Subcutaneous adipose tissue (tissue), 4 donors: ENCODE measurements around the gene SGPL1. TPM values are rescaled to one million over a fixed set of nuclear protein-coding genes. Genes with fewer than 3 reads are reported as not detected.

Experiments
- total RNA-seq, 4 donors: library from RNA; depleted of rRNA; stranded (reverse); fragments of >200 nt; gene quantifications; one replicate each; pipeline ENCODE4 v1.1.0, GENCODE V29; 2016
- TF ChIP-seq, protein P1 (sequence below): fragments of 450-650 bp; IDR thresholded peaks from one replicate; pipeline ENCODE4 v1.5.1; 2016; ENCODE audit warnings: low read depth, mild to moderate bottlenecking, control low read depth, antibody characterized with exemption, moderate library complexity

Gene SGPL1
- total RNA-seq, 4 donors from 2014 or later = 25.9 to 52.6 (median 42.0) TPM

DNA sequence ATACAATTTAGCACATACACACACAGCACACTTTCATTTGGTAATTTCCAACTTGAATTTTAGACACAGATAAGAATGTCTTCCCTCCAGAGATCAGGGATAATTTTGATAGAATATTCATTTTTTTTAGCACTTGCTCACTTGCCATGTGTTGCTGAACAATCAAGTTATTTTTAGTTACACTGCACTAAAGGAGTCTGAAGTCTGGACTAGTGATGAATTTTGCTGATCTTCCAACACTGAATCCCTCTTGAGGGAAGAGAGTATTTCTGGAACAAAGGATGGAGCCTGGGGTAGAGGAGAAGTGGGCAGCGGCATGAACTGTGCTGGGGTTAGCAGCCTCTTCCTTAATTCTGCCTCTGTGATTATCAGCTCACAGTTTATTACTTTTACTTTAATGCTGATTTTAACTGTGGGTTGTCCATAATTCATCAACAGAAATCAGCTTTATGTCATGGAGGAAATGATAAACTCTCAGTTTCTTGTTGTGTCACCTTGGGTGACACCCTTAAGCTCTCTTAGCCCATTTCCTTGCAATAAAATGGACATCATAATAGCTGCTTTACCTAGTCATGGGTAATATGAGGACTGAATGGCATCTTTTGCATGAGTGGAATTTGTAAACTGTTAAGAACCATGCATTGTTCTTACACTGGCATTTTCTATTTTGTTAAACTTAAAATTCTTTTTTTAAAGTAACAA is 32.1 kb downstream of the SGPL1 start:
- TF ChIP-seq, protein P1, sequence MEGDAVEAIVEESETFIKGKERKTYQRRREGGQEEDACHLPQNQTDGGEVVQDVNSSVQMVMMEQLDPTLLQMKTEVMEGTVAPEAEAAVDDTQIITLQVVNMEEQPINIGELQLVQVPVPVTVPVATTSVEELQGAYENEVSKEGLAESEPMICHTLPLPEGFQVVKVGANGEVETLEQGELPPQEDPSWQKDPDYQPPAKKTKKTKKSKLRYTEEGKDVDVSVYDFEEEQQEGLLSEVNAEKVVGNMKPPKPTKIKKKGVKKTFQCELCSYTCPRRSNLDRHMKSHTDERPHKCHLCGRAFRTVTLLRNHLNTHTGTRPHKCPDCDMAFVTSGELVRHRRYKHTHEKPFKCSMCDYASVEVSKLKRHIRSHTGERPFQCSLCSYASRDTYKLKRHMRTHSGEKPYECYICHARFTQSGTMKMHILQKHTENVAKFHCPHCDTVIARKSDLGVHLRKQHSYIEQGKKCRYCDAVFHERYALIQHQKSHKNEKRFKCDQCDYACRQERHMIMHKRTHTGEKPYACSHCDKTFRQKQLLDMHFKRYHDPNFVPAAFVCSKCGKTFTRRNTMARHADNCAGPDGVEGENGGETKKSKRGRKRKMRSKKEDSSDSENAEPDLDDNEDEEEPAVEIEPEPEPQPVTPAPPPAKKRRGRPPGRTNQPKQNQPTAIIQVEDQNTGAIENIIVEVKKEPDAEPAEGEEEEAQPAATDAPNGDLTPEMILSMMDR = no peak

DNA sequence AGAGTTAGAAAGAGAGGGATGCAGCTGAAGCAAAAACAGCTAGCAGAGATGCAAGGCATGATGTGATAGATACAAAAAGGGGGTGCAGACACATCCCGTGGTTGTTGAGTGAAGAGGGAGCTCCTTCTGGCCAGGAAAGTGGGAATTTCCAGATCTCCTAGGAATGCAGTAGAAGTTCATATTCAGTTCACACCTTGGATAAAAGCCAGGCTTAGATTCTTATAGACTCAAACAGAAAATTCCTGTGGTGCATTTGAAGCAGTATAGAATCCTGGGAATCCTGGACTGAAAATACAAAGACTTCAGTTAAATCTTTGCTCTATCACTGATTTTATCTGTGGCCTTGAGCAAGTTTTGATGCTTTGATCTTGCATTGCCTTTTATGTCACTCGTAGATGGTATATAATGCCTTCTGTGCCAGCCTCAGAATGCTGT is 33.9 kb downstream of the SGPL1 start:
- TF ChIP-seq, protein P1 = no peak

DNA sequence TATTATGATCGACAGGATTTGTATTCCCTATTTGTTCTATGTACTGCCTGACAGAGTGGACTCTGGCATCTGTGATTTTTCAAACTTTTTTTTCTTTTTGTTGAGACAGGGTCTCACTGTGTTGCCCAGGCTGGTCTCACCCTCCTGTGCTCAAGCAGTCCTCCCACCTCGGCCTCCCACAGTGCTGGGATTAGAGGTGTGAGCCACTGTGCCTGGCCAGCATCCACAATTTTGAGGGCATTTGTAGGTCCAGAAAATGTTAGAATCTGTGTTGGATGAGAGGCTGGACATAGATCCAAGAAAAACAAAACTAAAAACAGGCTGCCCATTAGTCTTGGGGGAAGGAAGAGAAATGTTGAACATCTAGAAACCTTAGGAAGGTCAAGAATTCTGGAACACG is 34.3 kb downstream of the SGPL1 start:
- TF ChIP-seq, protein P1 = no peak

DNA sequence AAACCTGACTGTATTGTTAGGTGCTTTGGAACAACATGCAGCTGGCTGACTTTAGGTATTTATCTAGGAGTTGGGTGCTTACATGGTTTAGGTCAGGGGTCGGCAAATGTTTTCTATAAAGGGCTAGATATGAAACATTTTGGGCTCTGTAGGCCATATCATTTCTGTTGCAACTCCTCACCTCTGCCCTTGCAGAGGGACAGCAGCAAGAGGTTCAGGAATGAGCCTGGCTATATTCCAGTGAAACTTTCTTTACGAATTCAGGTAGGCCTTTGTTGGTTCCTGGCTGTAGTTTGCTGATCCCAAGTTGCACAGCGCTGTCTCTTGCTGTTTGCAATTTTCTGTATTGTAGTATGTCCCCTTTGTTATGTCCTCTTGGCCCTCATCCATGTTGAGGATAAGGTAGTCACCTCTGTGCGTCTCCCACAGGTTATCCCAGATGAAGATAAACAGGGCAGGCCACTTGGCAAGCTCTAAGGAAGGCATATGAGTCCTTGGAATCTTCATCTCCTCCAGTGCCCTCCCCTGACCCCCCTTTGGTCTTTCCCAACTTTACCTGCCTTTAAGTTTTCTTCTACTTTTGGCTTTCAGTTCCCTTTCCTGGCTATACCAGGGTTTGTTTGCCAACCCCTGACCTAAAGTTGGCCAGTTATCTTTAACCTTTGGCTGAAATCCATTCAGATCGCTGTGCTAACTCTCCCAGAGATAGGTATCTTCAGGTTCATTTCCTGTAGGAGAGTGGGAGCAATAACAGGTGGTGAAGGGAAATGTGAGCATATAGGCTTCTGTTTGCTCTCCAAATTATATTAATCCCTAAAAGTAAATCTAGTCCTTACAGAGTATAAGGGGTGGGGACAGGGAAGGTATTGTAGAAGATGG is 36.1 kb downstream of the SGPL1 start:
- TF ChIP-seq, protein P1 = no peak

DNA sequence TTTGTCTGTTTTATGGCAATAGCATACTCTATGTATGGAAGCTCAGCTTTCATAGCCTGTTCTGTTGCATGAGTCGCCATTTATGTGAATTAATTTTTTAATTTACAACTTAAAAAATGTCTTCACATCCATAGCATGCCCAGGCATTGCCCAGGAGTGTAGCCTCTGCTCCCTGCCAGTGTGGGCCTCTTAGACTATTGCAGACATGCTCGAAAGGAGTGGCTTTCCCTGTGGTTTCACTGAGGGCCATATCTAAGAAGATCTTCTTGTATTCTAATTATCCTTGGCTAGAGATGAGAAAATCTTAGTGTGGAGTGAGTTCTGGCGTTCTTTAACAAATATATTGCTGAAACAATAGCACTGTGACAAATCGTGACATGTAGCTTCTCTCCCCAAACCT is 37.3 kb downstream of the SGPL1 start:
- TF ChIP-seq, protein P1 = no peak

DNA sequence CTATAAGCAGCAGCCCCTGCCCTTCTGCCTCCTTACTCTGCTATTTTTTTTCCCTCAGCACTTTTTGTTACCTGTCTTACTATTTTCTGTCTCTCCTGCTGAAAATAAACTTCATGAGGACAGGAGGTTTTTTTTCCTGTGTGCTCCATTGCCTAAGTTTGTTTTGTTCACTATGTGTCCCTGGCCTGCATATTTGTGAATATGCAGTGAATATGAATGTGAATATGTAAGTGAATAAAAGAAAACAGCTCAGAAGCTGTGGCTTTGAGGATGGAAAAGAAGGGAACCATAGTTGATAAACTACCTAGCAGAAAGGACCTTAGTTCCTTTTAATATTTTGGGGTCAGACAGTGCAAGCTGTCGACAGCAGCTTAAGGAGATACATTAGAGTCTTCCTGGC is 37.7 kb downstream of the SGPL1 start:
- TF ChIP-seq, protein P1 = no peak

DNA sequence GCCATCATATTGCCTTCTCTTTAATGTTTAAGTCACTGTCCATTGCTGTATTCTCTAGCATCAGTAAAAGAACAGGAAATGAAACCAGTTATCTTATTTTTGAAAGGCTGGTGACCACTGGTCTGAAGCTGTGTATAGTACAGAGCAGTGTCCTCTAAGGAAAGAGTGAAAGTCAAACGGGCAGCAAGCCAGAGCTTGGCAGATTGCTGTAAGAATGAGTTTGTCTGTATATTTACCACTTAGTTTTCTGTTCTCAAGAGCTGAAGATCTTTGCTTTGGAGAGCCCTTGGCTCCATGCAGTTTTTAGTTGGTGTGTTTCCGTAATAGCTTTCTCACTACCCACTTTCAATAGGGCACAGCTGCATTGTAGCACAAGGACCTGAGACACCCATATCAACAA is 40.7 kb downstream of the SGPL1 start:
- TF ChIP-seq, protein P1 = no peak
